Panc1 (cell line): ENCODE results near the gene C1orf198. TPM values are rescaled to one million over a fixed set of nuclear protein-coding genes. Genes with fewer than 3 reads are reported as not detected.

Experiments
- ATAC-seq: fragments of 200-7000 bp; cut with Tn5 transposase; 2 replicates; pipeline ENCODE4 v1.9.1; 2020; ENCODE audit warnings: mild to moderate bottlenecking, moderate library complexity
- BruUV-seq: library from RNA; stranded (reverse); fragments of 400-500 nt; replicated peaks from 2 replicates; lab custom pipeline; 2021; lab: Mats Ljungman, UMichigan
- CTCF ChIA-PET: fragments of 300-600 bp; sonication (Branson Sonifier 250); formaldehyde crosslinking; loops from one replicate; lab custom pipeline; 2022; ENCODE audit warnings: antibody characterized with exemption; lab: Charles Lee
- POLR2A ChIA-PET: fragments of 300-600 bp; sonication (Branson Sonifier 250); formaldehyde crosslinking; loops from one replicate; lab custom pipeline; 2022; ENCODE audit warnings: antibody characterized with exemption; lab: Charles Lee
- DNase-seq: peaks from one replicate; pipeline ENCODE4 v3.0.0-alpha.2; 2010; ENCODE audit warnings: low read depth, low spot score
- H3K27ac ChIP-seq: 2 replicates; pipeline ENCODE4 v1.5.1; 2011; ENCODE audit warnings: mild to moderate bottlenecking, low read length, inconsistent platforms
- H3K27me3 ChIP-seq: fragments of 200-500 bp; sonication (Bioruptor generic); 2 replicates; pipeline ENCODE4 v1.6.0; 2014; ENCODE audit warnings: low read length, inconsistent platforms; ENCODE audit not compliant: control insufficient read depth, insufficient read depth
- H3K36me3 ChIP-seq: fragments of 200-500 bp; sonication (Bioruptor generic); 2 replicates; pipeline ENCODE4 v1.5.1; 2014; ENCODE audit warnings: inconsistent platforms, mild to moderate bottlenecking, low read length, moderate library complexity; ENCODE audit not compliant: control insufficient read depth, insufficient read depth
- H3K4me1 ChIP-seq: 2 replicates; pipeline ENCODE4 v1.5.1; 2011; ENCODE audit warnings: inconsistent platforms, mild to moderate bottlenecking, low read length, moderate library complexity; ENCODE audit not compliant: control insufficient read depth, insufficient read depth
- H3K4me3 ChIP-seq, 2 experiments: 2 replicates each; pipeline ENCODE4 v1.5.1; 2011 to 2012; ENCODE audit warnings: low read depth in 2 of 2, low read length in 2 of 2, mild to moderate bottlenecking in 2 of 2, inconsistent platforms in 1 of 2, moderate library complexity in 1 of 2
- H3K9me3 ChIP-seq: fragments of 200-500 bp; sonication (Bioruptor generic); 2 replicates; pipeline ENCODE4 v1.5.1; 2014; ENCODE audit warnings: low read depth, mild to moderate bottlenecking, inconsistent platforms, low read length, moderate library complexity; ENCODE audit not compliant: control insufficient read depth, insufficient read depth
- CTCF ChIP-seq: fragments of 450-650 bp; IDR thresholded peaks from 2 replicates; pipeline ENCODE4 v1.5.1; 2017; ENCODE audit warnings: mild to moderate bottlenecking
- POLR2AphosphoS5 ChIP-seq: IDR thresholded peaks from 2 replicates; pipeline ENCODE4 v1.6.1; 2012; ENCODE audit warnings: mild to moderate bottlenecking, low read depth, low read length, moderate library complexity
- REST ChIP-seq, 2 experiments: IDR thresholded peaks; 2 replicates each; pipeline ENCODE4 v1.6.1; 2011 to 2012; ENCODE audit warnings: low read depth in 2 of 2, control low read depth in 1 of 2, low read length in 1 of 2, mild to moderate bottlenecking in 1 of 2, moderate library complexity in 1 of 2; ENCODE audit not compliant: insufficient read depth in 1 of 2
- SIN3A ChIP-seq: IDR thresholded peaks from 2 replicates; pipeline ENCODE4 v1.6.1; 2012; ENCODE audit warnings: low read depth, mild to moderate bottlenecking, low read length, moderate library complexity, borderline replicate concordance; ENCODE audit not compliant: insufficient read depth
- TCF7L2 ChIP-seq: IDR thresholded peaks from 2 replicates; pipeline ENCODE4 v1.6.1; 2011; ENCODE audit warnings: mild to moderate bottlenecking, low read depth, low read length, inconsistent platforms
- in situ Hi-C: cut with HindIII; loops from 2 replicates; pipeline ENCODE4 v1.10.0; 2016; ENCODE audit warnings: low sequenced_read_pairs, low pct_unique_long_range_greater_than_20kb
- intact Hi-C: fragments of 100-400 bp; cut with micrococcal nuclease; formaldehyde crosslinking; loops from one replicate; pipeline ENCODE4 v1.10.0; 2022; ENCODE audit not compliant: unreplicated experiment
- total RNA-seq: library from RNA; stranded (reverse); gene quantifications from one replicate; pipeline ENCODE4 v1.2.1, GENCODE V29; 2021; ENCODE audit not compliant: unreplicated experiment

C1orf198 gene
- total RNA-seq, 1 experiment from 2014 or later, result 33.6 TPM

- DNase-seq, result no peak
- Histone ChIP-seq H3K4me3 (no peak overlapping the region), H3K9me3 (no peaks in the 10 kb centered on the region), H3K36me3 (peaks cover 6% of the 10 kb centered on the region), H3K27me3 (no peaks in the 10 kb centered on the region), H3K4me1 (no peaks in the 10 kb centered on the region), H3K27ac (no peak overlapping the region)
- ATAC-seq, result no peak
- in situ Hi-C loops, result no loop called here
- TF ChIP-seq REST (IDR thresholded peaks at IDR 0.05; ENCODE audit: insufficient read depth in 1 of 2, low read depth in 2 of 2, low read length in 1 of 2), result no peak
- BruUV-seq, result no TSS peak
- CTCF ChIA-PET, result no interaction called here
- intact Hi-C loops, result loop anchor here (10.0 kb wide), 1 partner anchor 91 kb away; no protein-coding TSS in a partner anchor
- POLR2A ChIA-PET, result interaction anchor here (0.6 kb wide), 1 partner anchor 16 kb away, joined by 9 read pairs; no protein-coding TSS in a partner anchor
Measured at GRCh38 chr1:230906226-230906625, 37.9 kb upstream of the C1orf198 start.

GRCh38 chr1:230905733-230906132 lies 37.4 kb upstream of the C1orf198 start:
- Histone ChIP-seq H3K27me3 (no peaks in the 10 kb centered on the region), H3K4me3 (no peak overlapping the region), H3K4me1 (no peaks in the 10 kb centered on the region), H3K36me3 (peaks cover 6% of the 10 kb centered on the region), H3K9me3 (no peaks in the 10 kb centered on the region), H3K27ac (no peak overlapping the region)
- ChIA-PET CTCF (no interaction called here), POLR2A (no interaction called here)
- intact Hi-C loops (loop anchor here (10.0 kb wide), 1 partner anchor 91 kb away; no protein-coding TSS in a partner anchor), in situ Hi-C loops (no loop called here)
- TF ChIP-seq TCF7L2, result no peak
- TF ChIP-seq REST (IDR thresholded peaks at IDR 0.05; ENCODE audit: insufficient read depth in 1 of 2, low read depth in 2 of 2, low read length in 1 of 2), result no peak
- TF ChIP-seq SIN3A, result no peak
- no peak for ATAC-seq
- no TSS peak for BruUV-seq
- no peak for DNase-seq

GRCh38 chr1:230902349-230902923 lies 34.1 kb upstream of the C1orf198 start:
- Histone ChIP-seq H3K4me1 (no peaks in the 10 kb centered on the region), H3K9me3 (no peaks in the 10 kb centered on the region), H3K4me3 (no peak overlapping the region), H3K27me3 (no peaks in the 10 kb centered on the region), H3K36me3 (peaks cover 4% of the 10 kb centered on the region; the same call in 1 of the 2 replicates), H3K27ac (no peak overlapping the region)
- TF ChIP-seq SIN3A (no peak), CTCF (no peak), REST (IDR thresholded peaks at IDR 0.05; ENCODE audit: insufficient read depth in 1 of 2, low read depth in 2 of 2, low read length in 1 of 2) (no peak), POLR2AphosphoS5 (no peak)
- intact Hi-C loops, result loop anchor here (10.0 kb wide), 1 partner anchor 88 kb away; no protein-coding TSS in a partner anchor
- ChIA-PET CTCF (no interaction called here), POLR2A (no interaction called here)
- no peak for DNase-seq
- ATAC-seq, result no peak
- in situ Hi-C loops, result no loop called here
- no TSS peak for BruUV-seq
